Muscle of leg (tissue), 11 donors: ENCODE data around the gene SH3RF1. TPM values are rescaled to one million over a fixed set of nuclear protein-coding genes. Genes with fewer than 3 reads are reported as not detected.

Experiments
- DNase-seq: peaks from one replicate; pipeline ENCODE4 v3.0.0; 2013
- H3K27ac ChIP-seq: one replicate; pipeline ENCODE4 v1.5.1; 2013; ENCODE audit warnings: mild to moderate bottlenecking, low read length, control low read depth
- H3K27me3 ChIP-seq: one replicate; pipeline ENCODE4 v1.6.1; 2013; ENCODE audit warnings: low read length; ENCODE audit not compliant: control insufficient read depth, insufficient read depth
- H3K36me3 ChIP-seq: one replicate; pipeline ENCODE4 v1.6.1; 2013; ENCODE audit warnings: low read length; ENCODE audit not compliant: control insufficient read depth, insufficient read depth
- H3K4me1 ChIP-seq: one replicate; pipeline ENCODE4 v1.6.1; 2013; ENCODE audit warnings: low read length; ENCODE audit not compliant: control insufficient read depth, insufficient read depth
- H3K4me3 ChIP-seq: one replicate; pipeline ENCODE4 v1.5.1; 2013; ENCODE audit warnings: low read length, control low read depth
- H3K9me3 ChIP-seq: replicated peaks from 2 replicates; pipeline ENCODE4 v1.6.1; 2013; ENCODE audit warnings: low read depth, low read length; ENCODE audit not compliant: control insufficient read depth
- WGBS: methylation state at CpG from one replicate; pipeline ENCODE4 v1.1.5; 2013; ENCODE audit warnings: missing lambda C conversion rate; ENCODE audit not compliant: insufficient coverage; 5-methylcytosine and 5-hydroxymethylcytosine counted together
- polyA plus RNA-seq, 8 donors: library from polyadenylated mRNA; unstranded; fragments of 120-200 nt; gene quantifications; one replicate each; pipeline versions ENCODE4 v1.2.1 to v1.2.3, GENCODE V29; 2013; ENCODE audit warnings: inconsistent platforms in 1 of 8, low replicate concordance in 1 of 8; ENCODE audit not compliant: insufficient read length in 8 of 8, insufficient read depth in 1 of 8
- total RNA-seq: library from RNA; stranded (reverse); fragments of 120-200 nt; gene quantifications from one replicate; pipeline ENCODE4 v1.2.4, GENCODE V29; 2013

Gene SH3RF1
- total and polyA plus RNA-seq, 9 donors: 10.7 to 19.4 (median 16.3) TPM

DNA sequence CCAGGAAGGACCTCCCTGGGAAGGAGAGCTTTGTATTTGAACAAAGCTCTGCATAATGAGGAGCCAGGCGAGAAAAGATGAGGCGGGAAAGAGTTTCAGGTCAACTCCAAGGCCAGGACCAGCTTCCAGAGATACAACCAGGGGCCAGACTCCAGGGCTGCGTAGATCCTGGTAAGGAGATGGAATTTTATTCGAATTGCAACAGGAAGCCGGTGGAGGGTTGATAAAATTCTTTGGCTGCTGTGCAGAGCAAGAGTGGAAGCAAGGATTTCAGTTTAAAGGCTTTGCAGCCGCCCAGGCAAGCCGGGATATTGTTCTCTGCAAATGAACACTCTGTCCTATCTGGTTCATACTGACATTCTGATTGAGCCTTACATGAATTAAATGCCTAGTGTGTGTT lies 220.5 kb downstream of the SH3RF1 start:
- Histone ChIP-seq H3K4me1 (peaks cover 45% of the 10 kb centered on the region), H3K4me3 (no peak overlapping the region), H3K9me3 (no peaks in the 10 kb centered on the region), H3K27me3 (no peaks in the 10 kb centered on the region), H3K36me3 (no peaks in the 10 kb centered on the region), H3K27ac (peak overlapping the region; percentile 81)
- peak; percentile 57 for DNase-seq
- WGBS: 36% methylated on average over 4 of the region's 7 CpGs

DNA sequence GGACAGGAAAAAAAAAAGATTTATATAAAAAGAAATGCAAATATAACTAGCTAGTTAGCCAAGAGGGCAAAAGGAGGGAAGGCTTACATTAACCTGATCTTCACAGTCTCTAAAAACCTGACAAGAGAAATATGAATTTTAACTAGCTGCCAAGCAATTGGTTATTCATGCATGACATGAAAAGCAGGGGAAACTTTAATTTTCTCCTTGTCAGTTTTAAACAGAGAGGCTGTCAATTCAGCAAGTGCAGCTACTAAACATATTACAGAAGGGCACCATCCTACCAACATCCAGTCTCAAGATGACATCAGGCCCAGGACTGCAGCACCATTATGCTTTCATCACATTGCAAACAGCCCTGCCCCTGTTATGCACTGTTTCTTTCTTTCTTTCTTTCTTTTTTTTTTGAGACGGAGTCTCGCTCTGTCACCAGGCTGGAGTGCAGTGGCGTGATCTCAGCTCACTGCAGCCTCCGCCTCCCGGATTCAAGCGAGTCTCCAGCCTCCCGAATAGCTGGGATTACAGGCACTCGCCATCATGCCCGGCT lies 221.8 kb downstream of the SH3RF1 start:
- 91% methylated on average over 4 of the region's 9 CpGs for WGBS
- H3K27ac ChIP-seq: peak overlapping the region; percentile 83
- H3K36me3 ChIP-seq: no peaks in the 10 kb centered on the region
- no peak for DNase-seq
- H3K4me1 ChIP-seq: peaks cover 48% of the 10 kb centered on the region
- H3K4me3 ChIP-seq: no peak overlapping the region
- H3K9me3 ChIP-seq: peaks cover 2% of the 10 kb centered on the region
- H3K27me3 ChIP-seq: no peaks in the 10 kb centered on the region

DNA sequence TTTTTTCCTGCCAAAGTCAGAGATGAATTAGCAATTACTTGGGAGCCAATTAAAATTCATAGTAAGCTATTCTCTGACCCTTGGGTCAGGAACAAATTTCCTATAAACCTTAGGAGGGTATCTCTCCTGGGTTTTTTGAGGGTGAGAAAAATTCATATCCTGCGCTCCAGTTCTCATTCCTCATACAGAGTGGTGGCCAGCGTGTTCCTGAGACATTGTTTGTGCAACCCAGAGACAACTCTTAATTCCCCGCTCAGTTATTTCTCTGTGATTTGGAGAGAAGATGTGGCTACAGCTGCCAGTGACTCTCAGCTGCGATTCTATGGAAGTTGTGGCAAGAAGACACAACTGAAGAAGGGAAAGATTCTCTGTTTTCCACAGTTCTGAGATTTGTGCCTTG lies 222.8 kb downstream of the SH3RF1 start:
- 64% methylated on average over 3 of the region's 4 CpGs for WGBS
- peak; percentile 95 for DNase-seq
- Histone ChIP-seq H3K4me1 (peaks cover 43% of the 10 kb centered on the region), H3K27me3 (no peaks in the 10 kb centered on the region), H3K27ac (peak overlapping the region; percentile 83), H3K9me3 (peaks cover 2% of the 10 kb centered on the region), H3K4me3 (no peak overlapping the region), H3K36me3 (no peaks in the 10 kb centered on the region)

DNA sequence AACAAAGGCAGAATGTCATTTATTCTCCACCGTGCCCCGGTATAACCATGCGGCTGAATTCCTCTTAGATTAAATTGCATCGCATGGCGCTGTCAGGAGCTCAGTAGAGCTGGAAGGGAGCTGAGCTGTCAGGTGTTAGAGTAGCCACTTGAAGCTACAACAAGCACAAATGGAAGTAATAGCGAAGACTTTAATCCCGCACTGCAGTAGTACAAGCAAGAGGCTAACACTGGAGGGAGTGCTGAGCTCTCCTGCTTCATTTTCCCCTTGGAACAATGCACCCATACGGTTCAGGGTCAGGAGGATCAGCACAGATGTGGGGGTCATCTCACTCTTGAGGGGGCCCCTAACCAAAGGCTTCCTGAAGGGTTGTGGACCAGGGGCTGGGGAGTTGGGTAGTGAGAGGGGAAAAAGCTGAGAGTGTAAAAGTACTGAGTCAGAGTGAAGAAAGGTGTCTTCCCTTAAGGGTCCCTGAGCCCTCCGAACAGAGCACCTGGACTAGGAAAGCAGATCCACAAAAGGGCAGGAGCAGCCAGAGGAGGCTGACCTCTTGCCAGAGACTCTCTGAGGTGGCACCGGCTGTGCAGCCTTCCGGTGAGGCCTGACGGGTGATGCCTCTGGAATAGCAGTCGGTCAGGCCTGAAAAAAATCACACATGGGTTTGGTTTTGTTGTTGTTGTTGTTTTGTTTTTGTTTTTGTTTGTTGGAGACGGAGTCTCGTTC lies 224.7 kb downstream of the SH3RF1 start:
- Histone ChIP-seq H3K4me1 (peaks cover 29% of the 10 kb centered on the region), H3K36me3 (no peaks in the 10 kb centered on the region), H3K27ac (no peak overlapping the region), H3K27me3 (no peaks in the 10 kb centered on the region), H3K9me3 (peaks cover 2% of the 10 kb centered on the region), H3K4me3 (no peak overlapping the region)
- 79% methylated on average over 8 of the region's 15 CpGs for WGBS
- no peak for DNase-seq

DNA sequence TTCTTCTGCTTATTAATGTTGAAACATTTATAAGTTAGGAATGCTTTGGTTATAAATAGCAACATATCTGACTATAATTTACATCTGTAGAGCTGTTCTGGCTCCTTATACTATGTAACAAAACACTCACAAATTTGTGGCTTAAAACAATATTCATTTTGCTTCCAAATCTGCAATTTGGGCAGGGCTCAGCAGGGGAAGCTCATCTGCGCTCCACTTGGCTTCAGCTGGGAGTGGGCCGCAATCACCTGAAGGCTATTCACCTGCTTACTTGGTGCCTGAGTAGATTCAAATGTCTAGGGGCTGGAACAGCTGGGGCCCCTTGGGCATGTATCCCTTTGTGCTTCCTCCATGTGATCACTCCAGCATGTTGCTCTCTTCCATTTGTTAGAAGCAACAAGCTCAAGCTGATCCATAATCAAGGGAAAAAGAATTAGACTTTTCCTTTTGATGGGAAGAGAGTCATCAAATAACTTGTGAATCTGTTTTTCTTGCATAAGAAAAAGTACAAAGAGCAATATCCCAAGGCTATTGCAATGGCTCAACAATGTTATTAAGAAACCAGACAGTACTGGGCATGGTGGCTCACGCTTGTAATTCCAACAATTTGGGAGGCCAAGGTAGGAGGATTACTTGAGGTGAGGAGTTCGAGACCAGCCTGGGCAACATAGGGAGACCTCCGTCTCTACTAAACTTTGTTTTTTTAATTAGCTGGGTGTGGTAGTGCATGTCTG lies 225.9 kb downstream of the SH3RF1 start:
- Histone ChIP-seq H3K4me1 (peaks cover 23% of the 10 kb centered on the region), H3K36me3 (no peaks in the 10 kb centered on the region), H3K9me3 (peaks cover 2% of the 10 kb centered on the region), H3K4me3 (no peak overlapping the region), H3K27me3 (no peaks in the 10 kb centered on the region), H3K27ac (no peak overlapping the region)
- WGBS: 93% methylated on average over 4 of the region's 5 CpGs
- no peak for DNase-seq
